HEK293T (cell line): ENCODE results near the gene SSU72.
"Not testable (repeated sequence)": the region's sequence is repeated elsewhere in the genome, so short reads cannot be mapped to it uniquely, and the experiment has no call there.

Source experiments
- CTCF ChIA-PET: fragments of 350-600 bp; formaldehyde crosslinking; extraction: SDS; loops from one replicate; lab custom pipeline; 2021; ENCODE audit warnings: antibody characterized with exemption, inconsistent platforms; lab: Yijun Ruan, JAX
- POLR2A ChIA-PET: fragments of 350-600 bp; formaldehyde crosslinking; extraction: SDS; loops from one replicate; lab custom pipeline; 2020; ENCODE audit warnings: antibody characterized with exemption, inconsistent platforms; lab: Yijun Ruan, JAX
- DNase-seq: peaks from one replicate; pipeline ENCODE4 v3.0.0; 2012; ENCODE audit warnings: mixed read lengths; ENCODE audit errors: extremely low spot score
- ARNT ChIP-seq: fragments of 450-650 bp; IDR thresholded peaks from 2 replicates; pipeline ENCODE4 v1.6.1; 2017; ENCODE audit warnings: mild to moderate bottlenecking
- BHLHE40 ChIP-seq: fragments of 450-650 bp; IDR thresholded peaks from 2 replicates; pipeline ENCODE4 v1.6.1; 2016; ENCODE audit warnings: mild to moderate bottlenecking, moderate library complexity, borderline replicate concordance
- CTBP1 ChIP-seq: fragments of 450-650 bp; IDR thresholded peaks from 2 replicates; pipeline ENCODE4 v1.6.1; 2016; ENCODE audit warnings: borderline replicate concordance
- ELF4 ChIP-seq: fragments of 450-650 bp; IDR thresholded peaks from 2 replicates; pipeline ENCODE4 v1.6.1; 2017; ENCODE audit warnings: antibody characterized with exemption
- FOXA1 ChIP-seq: fragments of 450-650 bp; IDR thresholded peaks from 2 replicates; pipeline ENCODE4 v1.6.1; 2016; ENCODE audit warnings: mild to moderate bottlenecking
- FOXK2 ChIP-seq: fragments of 450-650 bp; IDR thresholded peaks from 2 replicates; pipeline ENCODE4 v1.6.1; 2016; ENCODE audit warnings: mild to moderate bottlenecking
- FOXM1 ChIP-seq: fragments of 450-650 bp; IDR thresholded peaks from 2 replicates; pipeline ENCODE4 v1.6.1; 2017; ENCODE audit warnings: mild to moderate bottlenecking, borderline replicate concordance
- HDGF ChIP-seq: fragments of 450-650 bp; IDR thresholded peaks from 2 replicates; pipeline ENCODE4 v1.6.1; 2017; ENCODE audit warnings: antibody characterized with exemption, borderline replicate concordance
- L3MBTL2 ChIP-seq: fragments of 450-650 bp; conservative IDR thresholded peaks from 2 replicates; pipeline ENCODE4 v1.6.1; 2016; ENCODE audit warnings: mild to moderate bottlenecking
- LEF1 ChIP-seq: fragments of 450-650 bp; IDR thresholded peaks from 2 replicates; pipeline ENCODE4 v1.6.1; 2017; ENCODE audit warnings: mild to moderate bottlenecking, borderline replicate concordance
- SUZ12 ChIP-seq: fragments of 450-650 bp; IDR thresholded peaks from 2 replicates; pipeline ENCODE4 v1.6.1; 2016; ENCODE audit warnings: mild to moderate bottlenecking
- TARDBP ChIP-seq: fragments of 450-650 bp; IDR thresholded peaks from 2 replicates; pipeline ENCODE4 v1.6.1; 2016
- ZNF384 ChIP-seq: fragments of 450-650 bp; IDR thresholded peaks from 2 replicates; pipeline ENCODE4 v1.6.1; 2016
- TF ChIP-seq, protein P1 (sequence below): fragments of 450-650 bp; IDR thresholded peaks from 2 replicates; pipeline ENCODE4 v1.6.1; 2016

The SSU72 gene

GRCh38 chr1:1521331-1521730 is 53.3 kb downstream of the SSU72 start:
- ChIA-PET POLR2A (no interaction called here), CTCF (no interaction called here)
- no peak for DNase-seq
- TF ChIP-seq FOXA1 (no peak), FOXM1 (no peak), SUZ12 (no peak), HDGF (no peak)

- CTCF ChIA-PET, DNase-seq: not testable (repeated sequence)
- POLR2A ChIA-PET, result interaction anchor here (1.1 kb wide), 1 partner anchor 9 kb away, joined by 3 read pairs; no protein-coding TSS in a partner anchor
Observed at GRCh38 chr1:1519805-1520505, 54.7 kb downstream of the SSU72 start.

- DNase-seq, POLR2A ChIA-PET, CTCF ChIA-PET: not testable (repeated sequence)
Observed at GRCh38 chr1:1518621-1519007, 56.0 kb downstream of the SSU72 start.

GRCh38 chr1:1517973-1518620 is 56.6 kb downstream of the SSU72 start:
- ChIA-PET POLR2A (no interaction called here), CTCF (no interaction called here)
- TF ChIP-seq BHLHE40, result no peak
- no peak for TF ChIP-seq LEF1
- no peak for TF ChIP-seq FOXM1
- TF ChIP-seq ELF4, result no peak
- TF ChIP-seq L3MBTL2, result no peak
- no peak for TF ChIP-seq TARDBP
- TF ChIP-seq ZNF384, result no peak
- TF ChIP-seq ARNT, result no peak
- TF ChIP-seq, protein P1, sequence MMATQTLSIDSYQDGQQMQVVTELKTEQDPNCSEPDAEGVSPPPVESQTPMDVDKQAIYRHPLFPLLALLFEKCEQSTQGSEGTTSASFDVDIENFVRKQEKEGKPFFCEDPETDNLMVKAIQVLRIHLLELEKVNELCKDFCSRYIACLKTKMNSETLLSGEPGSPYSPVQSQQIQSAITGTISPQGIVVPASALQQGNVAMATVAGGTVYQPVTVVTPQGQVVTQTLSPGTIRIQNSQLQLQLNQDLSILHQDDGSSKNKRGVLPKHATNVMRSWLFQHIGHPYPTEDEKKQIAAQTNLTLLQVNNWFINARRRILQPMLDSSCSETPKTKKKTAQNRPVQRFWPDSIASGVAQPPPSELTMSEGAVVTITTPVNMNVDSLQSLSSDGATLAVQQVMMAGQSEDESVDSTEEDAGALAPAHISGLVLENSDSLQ, result no peak
- TF ChIP-seq FOXK2, result no peak
- no peak for TF ChIP-seq CTBP1
- no peak for DNase-seq

DNA sequence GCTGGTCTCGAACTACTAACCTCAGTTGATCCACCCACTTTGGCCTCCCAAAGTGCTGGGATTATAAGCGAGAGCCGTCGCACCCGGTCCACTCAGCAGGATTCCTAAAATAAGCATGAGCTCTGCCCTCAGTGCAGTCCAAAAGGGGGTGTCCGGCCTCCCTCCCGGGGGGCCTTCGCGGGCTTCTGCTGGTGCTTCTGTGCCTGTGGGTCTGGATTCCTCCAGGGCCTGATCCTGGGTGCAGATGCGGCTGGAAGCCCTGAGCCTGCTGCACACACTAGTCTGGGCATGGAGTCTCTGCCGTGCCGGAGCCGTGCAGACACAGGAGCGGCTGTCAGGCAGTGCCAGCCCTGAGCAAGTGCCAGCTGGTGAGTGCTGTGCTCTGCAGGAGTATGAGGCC is 57.7 kb downstream of the SSU72 start:
- POLR2A ChIA-PET, CTCF ChIA-PET, DNase-seq: not testable (repeated sequence)

DNA sequence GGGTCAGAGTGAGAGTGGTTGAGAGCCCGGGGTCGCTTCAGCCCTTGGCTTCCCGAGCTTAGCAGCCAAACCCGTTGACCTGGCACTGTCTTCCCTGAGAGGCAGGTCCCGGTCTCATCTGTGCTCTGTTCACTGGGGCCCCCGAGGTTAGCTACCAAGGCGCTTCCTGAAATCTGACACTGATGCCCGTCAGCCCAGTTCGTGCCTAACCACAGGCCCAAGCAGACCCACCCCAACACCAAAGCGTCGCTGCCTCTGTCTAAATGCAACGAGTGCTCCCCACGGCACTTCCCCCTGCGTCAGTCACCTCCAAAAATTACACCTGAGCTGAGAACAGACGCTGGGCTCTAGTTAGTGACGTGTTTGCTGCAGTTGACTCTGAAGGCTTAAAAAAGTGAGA is 60.3 kb downstream of the SSU72 start:
- CTCF ChIA-PET, DNase-seq, POLR2A ChIA-PET: not testable (repeated sequence)

DNA sequence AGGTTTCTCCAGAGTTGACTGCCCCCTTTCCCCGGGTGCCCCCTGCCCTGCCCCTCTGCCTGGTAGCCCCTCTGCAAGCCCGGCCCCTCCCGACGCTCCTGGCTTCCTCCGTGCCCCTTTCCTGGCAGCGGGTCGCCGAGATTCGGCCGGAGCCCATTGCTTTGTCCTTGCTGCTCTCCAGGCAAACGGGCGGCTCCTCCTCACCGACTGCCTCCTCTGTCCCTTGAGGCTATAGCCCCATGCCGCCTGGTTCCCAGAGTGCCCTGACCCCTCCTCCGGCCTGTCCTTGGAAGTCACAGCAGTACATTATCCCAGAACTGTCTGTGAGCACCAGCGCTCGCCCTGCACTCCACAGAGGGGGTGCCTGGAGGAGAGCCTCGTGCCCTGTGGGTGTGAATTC is 61.0 kb downstream of the SSU72 start:
- POLR2A ChIA-PET, DNase-seq, CTCF ChIA-PET: not testable (repeated sequence)

DNA sequence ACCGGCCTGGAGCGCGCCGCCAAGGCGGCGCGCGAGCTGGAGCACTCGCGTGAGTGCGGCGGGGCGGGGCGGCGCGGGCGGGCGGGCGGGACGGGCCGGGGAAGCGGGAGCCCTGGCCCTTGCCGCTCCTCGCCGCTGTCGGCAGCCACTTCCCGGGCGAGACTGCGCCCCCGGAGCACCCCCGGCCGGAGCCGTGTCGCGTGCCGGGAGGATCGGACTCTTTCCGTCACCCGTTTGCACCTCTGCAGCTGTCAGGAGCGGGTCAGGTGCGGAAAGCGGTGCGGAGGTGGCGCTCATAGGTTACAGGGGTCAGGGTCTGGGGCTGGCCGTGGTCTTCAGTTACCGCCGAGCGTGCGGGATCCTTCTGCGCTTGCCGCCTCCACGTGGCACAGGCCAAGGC is 62.2 kb downstream of the SSU72 start:
- DNase-seq, CTCF ChIA-PET, POLR2A ChIA-PET: not testable (repeated sequence)

DNA sequence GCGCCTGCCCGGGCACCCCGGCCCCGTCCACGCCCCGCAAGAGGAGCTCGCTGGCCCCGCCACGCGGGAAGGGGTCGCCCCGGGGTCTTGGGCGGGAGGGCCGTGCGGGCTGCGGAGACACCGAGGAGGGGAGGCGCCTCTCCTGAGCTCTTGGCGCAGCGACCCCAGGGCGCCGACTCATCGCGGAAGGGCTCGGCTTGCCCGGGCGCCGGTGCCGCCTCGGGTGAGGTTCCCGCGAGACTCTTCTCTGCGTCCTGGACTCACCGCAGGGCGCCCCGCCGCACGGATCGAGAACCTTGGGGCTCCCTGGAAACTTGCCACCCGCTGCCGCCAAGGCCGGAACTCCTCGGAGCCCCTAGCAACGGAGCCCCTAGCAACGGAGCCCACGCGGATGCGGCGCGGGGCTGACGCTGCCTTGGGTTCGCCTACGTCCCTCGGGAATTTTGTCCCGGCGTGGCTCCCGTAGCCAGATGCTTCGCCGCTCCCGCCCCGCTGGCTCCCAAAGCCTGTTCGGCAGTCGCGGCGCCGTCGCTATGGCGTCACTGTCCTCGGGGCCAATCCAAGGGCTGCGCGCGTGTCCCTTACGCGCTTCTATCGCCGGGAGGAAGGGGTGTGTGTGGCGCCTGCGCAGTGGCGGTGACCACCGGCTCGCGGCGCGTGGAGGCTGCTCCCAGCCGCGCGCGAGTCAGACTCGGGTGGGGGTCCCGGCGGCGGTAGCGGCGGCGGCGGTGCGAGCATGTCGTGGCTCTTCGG is 63.0 kb downstream of the SSU72 start, which contains the start of gene ATAD3A:
ATAD3A (plus strand) TSS at position 630 of the 753 bp plus-strand sequence; CDS start at position 737, 107 bp downstream.
- POLR2A ChIA-PET, result interaction anchor here (0.6 to 0.9 kb wide), 3 partner anchors 9 to 115 kb away, joined by 3 to 6 read pairs (median 3); partner anchors contain the start of gene MIB2
- CTCF ChIA-PET, result no interaction called here
- TF ChIP-seq BHLHE40 (no peak), CTBP1 (peak; percentile 59; the same call in 1 of the 2 replicates), ELF4 (peak; percentile 15; the same call in 1 of the 2 replicates), TARDBP (peak; percentile 91), LEF1 (no peak), FOXK2 (no peak), HDGF (no peak), L3MBTL2 (peak; percentile 61)
- DNase-seq, result peak; percentile 93
